ENCODE data around the gene NDUFS8. TPM values are rescaled to one million over a fixed set of nuclear protein-coding genes. Genes with fewer than 3 reads are reported as not detected.

Gene NDUFS8
- total and polyA plus RNA-seq, 3 donors from 2014 or later: 149 to 196 (median 184) TPM

DNA sequence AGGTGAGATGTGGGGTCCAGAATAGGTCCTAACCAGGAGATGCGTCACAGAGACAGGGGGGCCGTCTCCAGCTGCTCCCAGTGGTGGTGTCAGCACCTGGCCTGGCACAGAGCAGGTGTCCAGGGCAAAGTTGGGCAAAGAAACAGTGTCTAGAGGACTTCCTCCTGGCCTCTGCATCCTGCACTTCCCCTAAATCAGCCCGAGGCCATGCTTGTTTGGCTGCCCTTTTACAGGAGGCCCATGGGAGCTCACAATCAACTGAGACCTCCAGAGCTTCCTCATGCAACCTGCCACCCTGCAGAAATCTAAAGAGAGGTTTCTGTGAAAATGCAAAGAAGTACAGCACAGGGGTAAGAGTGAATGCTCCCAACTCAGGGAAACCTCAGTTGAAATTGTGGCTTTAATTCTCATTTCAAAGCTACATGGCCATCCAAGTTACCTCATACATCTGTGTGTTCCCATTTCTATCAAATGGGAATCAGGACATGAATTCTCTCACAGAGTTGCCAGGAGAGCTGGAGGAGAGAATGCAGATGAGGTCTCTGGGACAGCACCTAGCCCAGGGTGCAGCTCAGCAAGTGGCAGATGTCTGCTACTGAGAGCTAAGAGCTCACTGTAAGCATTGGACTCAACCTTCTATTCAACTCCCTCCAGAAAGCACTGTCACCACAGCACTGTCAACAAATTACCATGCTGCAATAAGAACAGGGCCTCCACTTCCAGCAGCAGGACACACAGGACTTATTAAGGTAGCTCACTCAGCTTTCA is 41.0 kb downstream of the NDUFS8 start:
- H3K27me3 ChIP-seq: no peaks in the 10 kb centered on the region
- intact Hi-C loops (cut with DNase I; ENCODE audit: low total_unique reads): no loop called here
- no peaks in the 10 kb centered on the region for H3K9me3 ChIP-seq
- no peaks in the 10 kb centered on the region for H3K36me3 ChIP-seq (ENCODE audit: low read depth, missing control alignments)
- H3K4me3 ChIP-seq: no peak overlapping the region
- WGBS, 2 donors: 85 to 96% methylated on average over 3 of the region's 3 CpGs
- DNase-seq: no peak
- TF ChIP-seq, protein P1, sequence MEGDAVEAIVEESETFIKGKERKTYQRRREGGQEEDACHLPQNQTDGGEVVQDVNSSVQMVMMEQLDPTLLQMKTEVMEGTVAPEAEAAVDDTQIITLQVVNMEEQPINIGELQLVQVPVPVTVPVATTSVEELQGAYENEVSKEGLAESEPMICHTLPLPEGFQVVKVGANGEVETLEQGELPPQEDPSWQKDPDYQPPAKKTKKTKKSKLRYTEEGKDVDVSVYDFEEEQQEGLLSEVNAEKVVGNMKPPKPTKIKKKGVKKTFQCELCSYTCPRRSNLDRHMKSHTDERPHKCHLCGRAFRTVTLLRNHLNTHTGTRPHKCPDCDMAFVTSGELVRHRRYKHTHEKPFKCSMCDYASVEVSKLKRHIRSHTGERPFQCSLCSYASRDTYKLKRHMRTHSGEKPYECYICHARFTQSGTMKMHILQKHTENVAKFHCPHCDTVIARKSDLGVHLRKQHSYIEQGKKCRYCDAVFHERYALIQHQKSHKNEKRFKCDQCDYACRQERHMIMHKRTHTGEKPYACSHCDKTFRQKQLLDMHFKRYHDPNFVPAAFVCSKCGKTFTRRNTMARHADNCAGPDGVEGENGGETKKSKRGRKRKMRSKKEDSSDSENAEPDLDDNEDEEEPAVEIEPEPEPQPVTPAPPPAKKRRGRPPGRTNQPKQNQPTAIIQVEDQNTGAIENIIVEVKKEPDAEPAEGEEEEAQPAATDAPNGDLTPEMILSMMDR (IDR thresholded peaks at IDR 0.05): no peak
- no peak for TF ChIP-seq POLR2A (IDR thresholded peaks at IDR 0.05)
- no peak overlapping the region for H3K27ac ChIP-seq
- no peaks in the 10 kb centered on the region for H3K4me1 ChIP-seq

DNA sequence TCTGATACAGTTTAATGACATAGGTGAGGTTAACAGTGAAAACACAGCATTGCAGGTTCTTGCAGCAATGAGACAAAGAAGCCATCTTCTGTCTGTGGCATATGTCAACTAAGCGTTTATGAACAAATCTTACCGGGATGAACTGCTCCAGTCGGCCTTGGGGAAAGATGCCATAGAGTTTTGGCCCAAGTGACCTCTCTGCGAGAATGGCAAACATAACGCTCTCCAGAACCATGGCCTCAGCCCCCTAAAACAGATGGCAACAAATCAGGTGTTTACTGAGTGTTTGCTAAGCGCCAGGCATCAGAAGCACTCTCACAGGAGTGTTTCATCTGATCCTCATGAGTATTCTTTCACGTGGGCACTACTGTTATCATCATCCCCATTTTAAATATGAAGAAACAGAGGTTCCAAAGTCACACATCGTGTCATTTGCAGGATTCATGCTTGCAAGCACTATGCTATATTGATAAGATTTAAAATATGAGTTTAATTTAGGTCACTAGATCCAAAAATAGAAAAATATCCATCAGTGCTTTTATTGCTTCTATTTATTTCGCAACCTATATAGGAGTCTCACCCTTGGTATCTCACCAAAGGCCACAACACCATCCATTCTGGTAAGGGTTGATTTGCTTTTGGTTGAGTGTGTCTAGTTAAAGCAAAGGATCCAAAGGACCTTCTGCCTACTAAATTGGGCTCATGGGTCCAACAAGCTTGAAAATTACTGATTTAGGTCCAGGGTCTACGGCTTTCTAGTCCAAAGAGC is 44.3 kb downstream of the NDUFS8 start:
- no peaks in the 10 kb centered on the region for H3K36me3 ChIP-seq (ENCODE audit: low read depth, missing control alignments)
- no peaks in the 10 kb centered on the region for H3K4me1 ChIP-seq
- no peak for DNase-seq
- intact Hi-C loops (cut with DNase I; ENCODE audit: low total_unique reads): no loop called here
- H3K27ac ChIP-seq: no peak overlapping the region
- H3K4me3 ChIP-seq: no peak overlapping the region
- H3K27me3 ChIP-seq: no peaks in the 10 kb centered on the region
- no peaks in the 10 kb centered on the region for H3K9me3 ChIP-seq
- WGBS, 2 donors: 83 to 89% methylated on average over 10 of the region's 10 CpGs
- TF ChIP-seq, protein P1 (IDR thresholded peaks at IDR 0.05): no peak
- no peak for TF ChIP-seq POLR2A (IDR thresholded peaks at IDR 0.05)

DNA sequence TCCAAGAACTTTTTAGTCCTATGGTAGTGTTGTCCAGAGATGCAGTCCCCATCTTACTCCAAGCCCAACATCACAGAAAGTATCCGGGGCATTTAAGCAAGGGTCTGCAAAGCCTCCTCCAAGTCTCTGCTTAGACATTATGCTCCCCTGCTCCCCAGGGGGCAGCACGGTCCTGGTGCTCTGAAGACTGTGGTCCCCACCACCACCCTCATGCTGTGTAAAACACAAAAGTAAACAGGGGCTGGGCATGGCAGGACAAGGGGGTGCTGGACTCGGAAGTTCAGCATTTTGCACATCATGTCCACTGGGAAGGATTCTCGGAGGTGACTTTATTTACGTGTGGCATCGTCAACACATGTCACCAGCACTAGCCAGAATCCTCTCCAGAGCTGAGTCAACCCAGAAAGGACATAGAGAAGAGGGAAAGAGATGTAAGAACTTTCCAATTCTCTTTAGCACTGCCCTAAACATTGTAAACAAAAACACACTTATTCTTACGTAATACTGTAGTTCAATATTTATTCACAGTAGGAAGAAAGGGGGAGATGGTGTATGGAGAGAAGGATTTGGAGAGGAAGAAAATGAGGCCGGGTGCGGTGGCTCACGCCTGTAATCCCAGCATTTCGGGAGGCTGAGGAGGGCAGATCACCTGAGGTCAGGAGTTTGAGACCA is 46.0 kb downstream of the NDUFS8 start:
- 91% methylated on average over 10 to 11 of the region's 11 CpGs for WGBS, 2 donors
- H3K36me3 ChIP-seq (ENCODE audit: low read depth, missing control alignments): no peaks in the 10 kb centered on the region
- DNase-seq: no peak

DNA sequence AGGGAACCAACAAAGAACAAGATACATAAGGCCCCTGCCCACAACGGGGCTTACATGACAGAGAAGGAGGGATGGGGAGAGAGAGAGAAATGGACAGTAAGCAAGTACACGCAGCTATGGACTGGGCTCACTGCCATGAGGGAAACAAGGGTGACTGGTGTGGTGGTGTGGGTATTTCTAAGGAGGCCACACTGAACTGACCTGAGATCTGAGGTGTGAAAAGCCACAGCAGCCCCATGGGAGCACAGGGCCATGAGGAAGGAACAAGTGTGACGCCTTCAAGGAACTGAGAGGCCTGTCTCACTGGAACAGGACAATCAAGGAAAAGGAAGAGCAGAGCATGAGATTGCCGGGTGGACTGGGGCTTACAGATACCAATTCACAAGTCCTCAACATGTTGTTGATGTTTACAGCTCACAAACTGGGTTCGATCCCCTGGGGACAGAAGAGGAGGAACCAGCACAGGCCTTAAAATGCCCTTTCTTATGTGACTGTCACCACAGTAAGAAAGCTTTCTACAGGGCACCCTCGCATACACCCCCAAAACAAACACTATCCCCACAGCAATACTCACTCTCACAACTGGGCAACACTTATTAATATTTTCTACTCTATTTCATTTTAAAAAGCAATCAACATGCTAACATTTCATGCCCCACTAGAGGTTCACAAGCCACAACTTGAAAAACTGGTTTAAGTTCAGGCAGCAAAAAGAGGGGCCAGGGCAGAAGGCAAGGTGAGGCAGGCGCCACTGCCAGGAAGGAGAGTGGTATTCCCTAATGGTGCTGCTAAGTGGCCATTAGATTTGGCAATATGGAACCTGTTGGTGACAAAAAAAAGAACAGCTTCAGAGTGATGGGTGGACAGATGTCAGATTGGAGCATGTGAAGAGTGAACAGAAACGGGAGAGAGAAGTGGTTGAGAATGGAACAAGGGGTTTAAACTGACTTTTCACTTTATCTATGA is 47.4 kb downstream of the NDUFS8 start:
- Histone ChIP-seq H3K27ac (no peak overlapping the region), H3K4me1 (no peaks in the 10 kb centered on the region), H3K4me3 (no peak overlapping the region), H3K27me3 (no peaks in the 10 kb centered on the region), H3K9me3 (no peaks in the 10 kb centered on the region), H3K36me3 (ENCODE audit: low read depth, missing control alignments) (no peaks in the 10 kb centered on the region)
- TF ChIP-seq, protein P1 (IDR thresholded peaks at IDR 0.05): no peak
- TF ChIP-seq POLR2A (IDR thresholded peaks at IDR 0.05): no peak
- no peak for DNase-seq
- intact Hi-C loops (cut with DNase I; ENCODE audit: low total_unique reads): no loop called here
- WGBS, 2 donors: 86 to 89% methylated on average over 8 of the region's 8 CpGs

More for the DNA sequence above, 46.0 kb downstream of the NDUFS8 start:
- TF ChIP-seq, protein P1 (IDR thresholded peaks at IDR 0.05): no peak
- TF ChIP-seq POLR2A (IDR thresholded peaks at IDR 0.05): no peak
- Histone ChIP-seq H3K4me1 (no peaks in the 10 kb centered on the region), H3K27ac (no peak overlapping the region), H3K27me3 (no peaks in the 10 kb centered on the region), H3K9me3 (no peaks in the 10 kb centered on the region), H3K4me3 (no peak overlapping the region)
- intact Hi-C loops (cut with DNase I; ENCODE audit: low total_unique reads): no loop called here

Data from testis (tissue), 3 donors.